Measurements from ENCODE around the gene PAX5. TPM values are rescaled to one million over a fixed set of nuclear protein-coding genes. Genes with fewer than 3 reads are reported as not detected.
A peak's percentile ranks its signal among the peaks of the same experiment; 100 is the strongest.

The PAX5 gene
- total RNA-seq, 1 experiment from 2014 or later = 0.39 TPM

DNA sequence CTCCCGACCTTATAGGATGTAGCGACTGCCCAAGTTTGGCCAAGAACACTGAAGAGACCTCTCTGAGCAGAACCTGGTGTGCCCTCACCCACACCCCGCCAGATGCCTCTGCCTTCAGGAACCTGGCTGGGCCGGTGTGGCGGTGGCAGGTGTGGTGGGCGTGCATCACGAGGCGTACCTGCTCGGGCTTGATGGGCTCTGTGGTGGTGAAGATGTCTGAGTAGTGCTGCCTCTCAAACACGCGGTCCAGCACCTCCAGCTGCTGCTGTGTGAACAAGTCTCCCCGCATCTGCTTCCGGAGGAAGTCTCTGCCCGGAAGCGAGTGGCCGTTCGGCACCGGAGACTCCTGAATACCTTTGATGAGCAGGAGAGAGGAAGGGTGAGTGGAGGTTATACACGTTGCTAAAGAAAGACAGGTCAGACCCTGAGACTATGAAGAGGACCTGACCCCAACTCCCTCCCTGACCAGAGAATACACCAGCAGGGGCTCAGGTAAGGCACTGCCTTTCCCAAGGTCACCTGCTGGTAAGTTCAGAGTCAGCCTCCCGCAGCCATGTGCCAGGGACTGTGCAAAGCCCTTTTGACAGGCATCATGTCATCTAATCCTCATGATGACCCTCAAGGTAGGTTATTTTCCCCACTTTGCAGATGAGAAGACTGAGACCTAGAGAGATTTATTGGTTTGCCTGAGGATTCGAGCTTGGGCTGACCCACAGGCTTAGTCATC, 67.5 kb downstream of the PAX5 start:
- no peak overlapping the region for H3K56ac ChIP-seq (ENCODE audit: insufficient read length, low read depth, low read length)
- H3K23ac ChIP-seq (ENCODE audit: insufficient read length, low read depth, low read length) = no peak overlapping the region
- H3K79me1 ChIP-seq (ENCODE audit: insufficient read depth, low read depth, low read length, poor library complexity, severe bottlenecking) = no peaks in the 10 kb centered on the region
- H3K27me3 ChIP-seq (ENCODE audit: insufficient read depth, low read length) = no peaks in the 10 kb centered on the region
- H3K4me1 ChIP-seq (ENCODE audit: insufficient read depth, low read length) = no peaks in the 10 kb centered on the region
- no peaks in the 10 kb centered on the region for H4K20me1 ChIP-seq (ENCODE audit: control insufficient read depth, insufficient read depth, insufficient read length)
- H3K9me3 Mint-ChIP-seq = no peaks in the 10 kb centered on the region
- H3K4me3 Mint-ChIP-seq = no peak overlapping the region
- H2BK120ac ChIP-seq (ENCODE audit: low read depth, low read length, poor library complexity, severe bottlenecking) = no peak overlapping the region
- no peak overlapping the region for H2BK12ac ChIP-seq (ENCODE audit: insufficient read length, low read depth, low read length)
- H3K9ac ChIP-seq (ENCODE audit: extremely low read depth, insufficient read length, low read length) = no peak overlapping the region
- H3K4ac ChIP-seq (ENCODE audit: low read depth, low read length) = no peak overlapping the region
- H3K4me1 Mint-ChIP-seq = peaks cover 6 to 11% of the 10 kb centered on the region in 2 experiments; a peak in 3 of 4 replicates
- H4K91ac ChIP-seq (ENCODE audit: insufficient read length, low read depth, low read length) = no peak overlapping the region
- no peaks in the 10 kb centered on the region for H3K79me2 ChIP-seq (ENCODE audit: insufficient read depth, low read length)
- WGBS (ENCODE audit: extremely low coverage, insufficient read length, low lambda C conversion rate) = no CpG with 5 or more reads among the region's 21 CpGs
- no peak overlapping the region for H4K5ac ChIP-seq (ENCODE audit: insufficient read length, low read depth, low read length)
- H2BK15ac ChIP-seq (ENCODE audit: low read depth, low read length) = no peak overlapping the region
- no peak overlapping the region for H2BK5ac ChIP-seq (ENCODE audit: insufficient read length, low read length)
- no peak overlapping the region for H3K14ac ChIP-seq (ENCODE audit: insufficient read depth, low read length)
- no peak overlapping the region for H3K4me2 ChIP-seq (ENCODE audit: insufficient read depth, insufficient read length, low read length)
- no peaks in the 10 kb centered on the region for H3K23me2 ChIP-seq (ENCODE audit: insufficient read length, low read depth, low read length, poor library complexity, severe bottlenecking)
- peaks cover 5% of the 10 kb centered on the region for H3K27me3 Mint-ChIP-seq (ENCODE audit: low read depth)
- no peaks in the 10 kb centered on the region for H3K36me3 Mint-ChIP-seq (ENCODE audit: insufficient read depth in 1 of 3, low read depth in 3 of 3)
- no peak overlapping the region for H2AK5ac ChIP-seq (ENCODE audit: insufficient read length, low read length)
- H4K8ac ChIP-seq (replicated peaks; ENCODE audit: insufficient read length, low read depth, low read length) = no peak overlapping the region
- H3K27ac ChIP-seq (ENCODE audit: insufficient read length, low read depth, low read length) = no peak overlapping the region
- no peak overlapping the region for H2AFZ ChIP-seq (ENCODE audit: low read length)
- DNase-seq = peak; percentile 20
- H3K27ac Mint-ChIP-seq = no peak overlapping the region
- no peak overlapping the region for H3K18ac ChIP-seq (ENCODE audit: insufficient read length, low read depth, low read length)
- H3T11ph ChIP-seq (ENCODE audit: low read length) = no peak overlapping the region
- no peaks in the 10 kb centered on the region for H3K9me3 ChIP-seq (ENCODE audit: control insufficient read depth, low read depth, low read length)
- H2BK20ac ChIP-seq (ENCODE audit: low read depth, low read length, poor library complexity, severe bottlenecking) = no peak overlapping the region
- no peak for TF ChIP-seq CTCF (conservative IDR thresholded peaks at IDR 0.05)
